ENCODE measurements around the gene TP53RK. TPM values are rescaled to one million over a fixed set of nuclear protein-coding genes. Genes with fewer than 3 reads are reported as not detected.

Gene TP53RK
- total RNA-seq, 1 donor from 2014 or later = 6.4 TPM

Other genes starting within 250 kb of the TP53RK start
- 1.2 TPM for gene ZNF334, start 175.9 kb downstream of the TP53RK start, total RNA-seq
- gene OCSTAMP, start 138.8 kb downstream of the TP53RK start, total RNA-seq = not detected
- 0.57 TPM for gene SLC13A3, start 38.0 kb downstream of the TP53RK start, total RNA-seq
- 2.7 TPM for gene SLC2A10, start 20.2 kb upstream of the TP53RK start, total RNA-seq
- gene EYA2, start 205.4 kb upstream of the TP53RK start, total RNA-seq = 0.40 TPM